Endothelial cell of umbilical vein (primary cell): ENCODE data around the gene ATXN10. TPM values are rescaled to one million over a fixed set of nuclear protein-coding genes. Genes with fewer than 3 reads are reported as not detected.

ENCODE experiments used
- BruUV-seq: library from RNA; stranded (reverse); fragments of 400-500 nt; replicated peaks from 2 replicates; lab custom pipeline; 2021; lab: Mats Ljungman, UMichigan
- CTCF ChIA-PET: fragments of 300-600, 350-600 bp; sonication (Branson Sonifier 250); formaldehyde crosslinking; loops from one replicate; lab custom pipeline; 2021; ENCODE audit warnings: antibody characterized with exemption, inconsistent platforms; lab: Charles Lee
- POLR2A ChIA-PET: fragments of 300-600, 350-600 bp; sonication (Branson Sonifier 250); formaldehyde crosslinking; loops from one replicate; lab custom pipeline; 2021; ENCODE audit warnings: antibody characterized with exemption, inconsistent platforms; lab: Charles Lee
- DNase-seq: peaks from one replicate; pipeline ENCODE4 v3.0.0-alpha.2; 2011; ENCODE audit warnings: low read depth, low spot score
- FAIRE-seq: peaks from 2 replicates; lab custom pipeline; 2011; peaks lifted over from hg19 to GRCh38; lab: Jason Lieb, UNC
- H2AFZ ChIP-seq: 2 replicates; pipeline ENCODE4 v1.6.0; 2012; ENCODE audit warnings: low read depth, low read length, control low read depth, inconsistent platforms
- H3K27ac ChIP-seq: 2 replicates; pipeline ENCODE4 v1.5.1; 2011; ENCODE audit warnings: low read depth, mild to moderate bottlenecking, control low read depth, low read length, moderate library complexity; ENCODE audit not compliant: insufficient read depth
- H3K27me3 ChIP-seq, 2 experiments: 2 replicates each; pipeline versions ENCODE4 v1.6.0 to v1.6.1; 2011; ENCODE audit warnings: low read length in 2 of 2, mixed read lengths in 1 of 2; ENCODE audit not compliant: control insufficient read depth in 2 of 2, insufficient read depth in 2 of 2
- H3K36me3 ChIP-seq, 2 experiments: 2 replicates in 1 of 2; 3 replicates in 1 of 2; pipeline ENCODE4 v1.5.1; 2011; ENCODE audit warnings: low read length in 2 of 2, mild to moderate bottlenecking in 1 of 2, moderate library complexity in 1 of 2; ENCODE audit not compliant: control insufficient read depth in 2 of 2, insufficient read depth in 2 of 2; ENCODE audit errors: extremely low read depth in 1 of 2
- H3K4me1 ChIP-seq: 3 replicates; pipeline ENCODE4 v1.5.1; 2011; ENCODE audit warnings: mild to moderate bottlenecking, low read length; ENCODE audit not compliant: control insufficient read depth, insufficient read depth; ENCODE audit errors: extremely low read depth
- H3K4me2 ChIP-seq: 2 replicates; pipeline ENCODE4 v1.6.1; 2011; ENCODE audit warnings: low read length, control low read depth, mixed read lengths; ENCODE audit not compliant: insufficient read depth
- H3K4me3 ChIP-seq, 3 experiments: fragments of 200-600 bp in 1 of 3; sonication (generic), shearing (Covaris generic) in 1 of 3; replicated peaks in 1 of 3; 2 replicates each; pipeline ENCODE4 v1.5.1; 2011 to 2016; ENCODE audit warnings: control low read depth in 3 of 3, low read length in 3 of 3, mild to moderate bottlenecking in 2 of 3, inconsistent platforms in 1 of 3, low read depth in 1 of 3, moderate library complexity in 1 of 3; ENCODE audit not compliant: insufficient read depth in 1 of 3
- H3K79me2 ChIP-seq: 2 replicates; pipeline ENCODE4 v1.6.0; 2012; ENCODE audit warnings: low read length, inconsistent platforms; ENCODE audit not compliant: control insufficient read depth, insufficient read depth
- H3K9ac ChIP-seq: replicated peaks from 2 replicates; pipeline ENCODE3; 2011; ENCODE audit warnings: low read length, control low read depth; ENCODE audit not compliant: insufficient read depth; ENCODE audit errors: extremely low read depth
- H3K9me1 ChIP-seq: replicated peaks from 3 replicates; pipeline ENCODE4 v1.6.0; 2011; ENCODE audit warnings: mild to moderate bottlenecking, low read length; ENCODE audit not compliant: control insufficient read depth, insufficient read depth; ENCODE audit errors: extremely low read depth
- H3K9me3 ChIP-seq: replicated peaks from 2 replicates; pipeline ENCODE4 v1.5.1; 2012; ENCODE audit warnings: low read length, inconsistent platforms; ENCODE audit not compliant: control insufficient read depth, insufficient read depth
- H4K20me1 ChIP-seq: replicated peaks from 2 replicates; pipeline ENCODE3; 2011; ENCODE audit warnings: mild to moderate bottlenecking, low read length; ENCODE audit not compliant: control insufficient read depth, insufficient read depth; ENCODE audit errors: extremely low read depth
- EZH2 ChIP-seq: IDR thresholded peaks from 2 replicates; pipeline ENCODE4 v1.6.1; 2012; ENCODE audit warnings: borderline replicate concordance, low read depth, mild to moderate bottlenecking, moderate library complexity, low read length, inconsistent platforms; ENCODE audit not compliant: severe bottlenecking
- FOS ChIP-seq: IDR thresholded peaks from 2 replicates; pipeline ENCODE4 v1.6.1; 2011; ENCODE audit warnings: mild to moderate bottlenecking, low read length, moderate library complexity, borderline replicate concordance; ENCODE audit not compliant: insufficient read depth
- GATA2 ChIP-seq: IDR thresholded peaks from 2 replicates; pipeline ENCODE4 v1.7.0; 2011; ENCODE audit warnings: low read depth, mild to moderate bottlenecking, moderate library complexity, mixed read lengths, low read length; ENCODE audit not compliant: insufficient read length, insufficient read depth
- JUN ChIP-seq: IDR thresholded peaks from 2 replicates; pipeline ENCODE4 v1.6.1; 2011; ENCODE audit warnings: borderline replicate concordance, low read depth; ENCODE audit not compliant: insufficient read length, insufficient read depth
- MYC ChIP-seq: IDR thresholded peaks from one replicate; pipeline ENCODE4 v1.6.1; 2011; ENCODE audit warnings: mild to moderate bottlenecking, low read depth, low read length
- POLR2A ChIP-seq: IDR thresholded peaks from 2 replicates; pipeline ENCODE4 v1.6.1; 2012; ENCODE audit warnings: low read depth, mild to moderate bottlenecking, control low read depth, low read length
- POLR2AphosphoS5 ChIP-seq: IDR thresholded peaks from 2 replicates; pipeline ENCODE4 v1.6.1; 2012; ENCODE audit warnings: low read depth, mild to moderate bottlenecking, control low read depth, low read length, moderate library complexity; ENCODE audit not compliant: insufficient read depth
- dilution Hi-C: fragments of 300-500 bp; cut with MboI; formaldehyde crosslinking; loops from one replicate; pipeline ENCODE4 v1.15.0; 2019; ENCODE audit warnings: low sequenced_read_pairs; ENCODE audit not compliant: extremely low pct_ligation_motif_present
- intact Hi-C: fragments of 100-400 bp; cut with micrococcal nuclease; formaldehyde crosslinking; loops from one replicate; pipeline ENCODE4 v1.10.0; 2022
- polyA plus RNA-seq, 4 experiments: library from polyadenylated mRNA; depleted of rRNA in 3 of 4; stranded (reverse) in 3 of 4; unstranded in 1 of 4; fragments of >200 nt; gene quantifications; 2 replicates each; pipeline versions ENCODE4 v1.2.1 to v1.2.3, GENCODE V29; 2011 to 2012; ENCODE audit warnings: missing spikeins in 1 of 4
- total RNA-seq: library from RNA; stranded (reverse); gene quantifications from 2 replicates; pipeline ENCODE4 v1.2.3, GENCODE V29; 2021
- TF ChIP-seq, protein P1 (sequence below): IDR thresholded peaks from 2 replicates; pipeline ENCODE4 v1.6.1; 2011; ENCODE audit not compliant: insufficient read depth, insufficient read length
- TF ChIP-seq, protein P2 (sequence below), 2 donors: IDR thresholded peaks; 1 replicate in 1 of 2; 2 replicates in 1 of 2; pipeline ENCODE4 v1.5.1; 2011; ENCODE audit warnings: low read length in 2 of 2, mild to moderate bottlenecking in 2 of 2, moderate library complexity in 2 of 2, control low read depth in 1 of 2, inconsistent platforms in 1 of 2, low read depth in 1 of 2; ENCODE audit not compliant: insufficient read depth in 1 of 2; ENCODE audit errors: extremely low read depth in 1 of 2

The ATXN10 gene
- total and polyA plus RNA-seq, 2 donors (not counting 3 experiments of a cell fraction or from before 2014, with no cell fraction given), result 73.2 to 91.9 TPM

- H3K4me2 ChIP-seq, result no peak overlapping the region
- no peak overlapping the region for H3K27ac ChIP-seq
- no peaks in the 10 kb centered on the region for H3K9me3 ChIP-seq
- no peak overlapping the region for H3K9ac ChIP-seq
- DNase-seq (no peak), FAIRE-seq (no peak)
- ChIA-PET CTCF (no interaction called here), POLR2A (no interaction called here)
- intact Hi-C loops, result loop anchor here (5.0 kb wide), 1 partner anchor 69 kb away; no protein-coding TSS in a partner anchor
- H3K79me2 ChIP-seq, result peaks cover 55% of the 10 kb centered on the region
- no TSS peak for BruUV-seq
- peaks cover 0 to 2% of the 10 kb centered on the region in 2 experiments for H3K36me3 ChIP-seq
- TF ChIP-seq MYC, result no peak
- no peak for TF ChIP-seq POLR2A
- no peak for TF ChIP-seq FOS
- TF ChIP-seq EZH2, result no peak
- TF ChIP-seq POLR2AphosphoS5, result no peak
- no peak for TF ChIP-seq GATA2
- H3K9me1 ChIP-seq, result no peaks in the 10 kb centered on the region
- dilution Hi-C loops, result no loop called here
- H3K4me1 ChIP-seq, result peaks cover 12% of the 10 kb centered on the region
- no peaks in the 10 kb centered on the region for H3K27me3 ChIP-seq
- no peak overlapping the region for H3K4me3 ChIP-seq
- H4K20me1 ChIP-seq, result peaks cover 6% of the 10 kb centered on the region
- H2AFZ ChIP-seq, result no peak overlapping the region
These were observed 2.0 kb downstream of the ATXN10 start for GRCh38 chr22:45673482-45674175.

DNA sequence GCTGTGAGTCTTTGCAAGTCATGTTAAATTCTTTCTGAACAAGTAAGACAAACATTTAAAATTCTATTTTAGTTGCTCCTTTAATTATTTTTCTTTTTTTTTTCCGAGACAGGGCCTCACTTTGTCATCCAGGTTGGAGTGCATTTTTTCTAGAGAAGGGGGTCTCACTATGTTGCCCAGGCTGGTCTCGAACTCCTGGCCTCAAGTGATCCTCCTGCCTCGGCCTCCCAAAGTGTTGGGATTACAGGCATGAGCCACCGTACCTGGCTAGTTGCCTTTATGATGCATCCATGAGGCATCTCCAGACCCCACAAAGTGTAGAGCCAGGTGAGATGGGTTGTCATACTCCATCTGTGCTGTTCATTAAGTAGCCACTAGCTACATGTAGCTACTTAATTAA, 4.4 kb downstream of the ATXN10 start:
- H3K9me1 ChIP-seq, result no peaks in the 10 kb centered on the region
- no peak for DNase-seq
- no peak overlapping the region for H2AFZ ChIP-seq
- H3K4me1 ChIP-seq, result peaks cover 23% of the 10 kb centered on the region
- H3K4me2 ChIP-seq, result no peak overlapping the region
- intact Hi-C loops (no loop called here), dilution Hi-C loops (no loop called here)
- ChIA-PET POLR2A (no interaction called here), CTCF (interaction anchor here (1.3 kb wide), 1 partner anchor 55 kb away, joined by 3 read pairs; no protein-coding TSS in a partner anchor)
- no peak for FAIRE-seq
- no peak overlapping the region for H3K4me3 ChIP-seq
- BruUV-seq, result no TSS peak
- H3K27me3 ChIP-seq, result no peaks in the 10 kb centered on the region
- no peaks in the 10 kb centered on the region for H3K9me3 ChIP-seq
- peaks cover 13% of the 10 kb centered on the region for H4K20me1 ChIP-seq
- peaks cover 70% of the 10 kb centered on the region for H3K79me2 ChIP-seq
- TF ChIP-seq, protein P1, sequence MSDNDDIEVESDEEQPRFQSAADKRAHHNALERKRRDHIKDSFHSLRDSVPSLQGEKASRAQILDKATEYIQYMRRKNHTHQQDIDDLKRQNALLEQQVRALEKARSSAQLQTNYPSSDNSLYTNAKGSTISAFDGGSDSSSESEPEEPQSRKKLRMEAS, result no peak
- TF ChIP-seq, protein P2, sequence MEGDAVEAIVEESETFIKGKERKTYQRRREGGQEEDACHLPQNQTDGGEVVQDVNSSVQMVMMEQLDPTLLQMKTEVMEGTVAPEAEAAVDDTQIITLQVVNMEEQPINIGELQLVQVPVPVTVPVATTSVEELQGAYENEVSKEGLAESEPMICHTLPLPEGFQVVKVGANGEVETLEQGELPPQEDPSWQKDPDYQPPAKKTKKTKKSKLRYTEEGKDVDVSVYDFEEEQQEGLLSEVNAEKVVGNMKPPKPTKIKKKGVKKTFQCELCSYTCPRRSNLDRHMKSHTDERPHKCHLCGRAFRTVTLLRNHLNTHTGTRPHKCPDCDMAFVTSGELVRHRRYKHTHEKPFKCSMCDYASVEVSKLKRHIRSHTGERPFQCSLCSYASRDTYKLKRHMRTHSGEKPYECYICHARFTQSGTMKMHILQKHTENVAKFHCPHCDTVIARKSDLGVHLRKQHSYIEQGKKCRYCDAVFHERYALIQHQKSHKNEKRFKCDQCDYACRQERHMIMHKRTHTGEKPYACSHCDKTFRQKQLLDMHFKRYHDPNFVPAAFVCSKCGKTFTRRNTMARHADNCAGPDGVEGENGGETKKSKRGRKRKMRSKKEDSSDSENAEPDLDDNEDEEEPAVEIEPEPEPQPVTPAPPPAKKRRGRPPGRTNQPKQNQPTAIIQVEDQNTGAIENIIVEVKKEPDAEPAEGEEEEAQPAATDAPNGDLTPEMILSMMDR (IDR thresholded peaks at IDR 0.05; ENCODE audit: extremely low read depth in 1 of 2, insufficient read depth in 1 of 2, low read depth in 1 of 2, low read length in 2 of 2), result no peak
- TF ChIP-seq POLR2A, result no peak
- no peak for TF ChIP-seq FOS
- TF ChIP-seq EZH2, result no peak
- no peak for TF ChIP-seq MYC
- no peak for TF ChIP-seq JUN
- TF ChIP-seq GATA2, result no peak
- no peak for TF ChIP-seq POLR2AphosphoS5
- peaks cover 0 to 2% of the 10 kb centered on the region in 2 experiments for H3K36me3 ChIP-seq
- no peak overlapping the region for H3K9ac ChIP-seq
- no peak overlapping the region for H3K27ac ChIP-seq
